ENCODE measurements around the gene LRCH4. TPM values are rescaled to one million over a fixed set of nuclear protein-coding genes. Genes with fewer than 3 reads are reported as not detected.
"Not testable (repeated sequence)": the region's sequence is repeated elsewhere in the genome, so short reads cannot be mapped to it uniquely, and the experiment has no call there.

The LRCH4 gene
- total and polyA plus RNA-seq, 9 donors, result 8.9 to 35.5 (median 25.2) TPM

DNA sequence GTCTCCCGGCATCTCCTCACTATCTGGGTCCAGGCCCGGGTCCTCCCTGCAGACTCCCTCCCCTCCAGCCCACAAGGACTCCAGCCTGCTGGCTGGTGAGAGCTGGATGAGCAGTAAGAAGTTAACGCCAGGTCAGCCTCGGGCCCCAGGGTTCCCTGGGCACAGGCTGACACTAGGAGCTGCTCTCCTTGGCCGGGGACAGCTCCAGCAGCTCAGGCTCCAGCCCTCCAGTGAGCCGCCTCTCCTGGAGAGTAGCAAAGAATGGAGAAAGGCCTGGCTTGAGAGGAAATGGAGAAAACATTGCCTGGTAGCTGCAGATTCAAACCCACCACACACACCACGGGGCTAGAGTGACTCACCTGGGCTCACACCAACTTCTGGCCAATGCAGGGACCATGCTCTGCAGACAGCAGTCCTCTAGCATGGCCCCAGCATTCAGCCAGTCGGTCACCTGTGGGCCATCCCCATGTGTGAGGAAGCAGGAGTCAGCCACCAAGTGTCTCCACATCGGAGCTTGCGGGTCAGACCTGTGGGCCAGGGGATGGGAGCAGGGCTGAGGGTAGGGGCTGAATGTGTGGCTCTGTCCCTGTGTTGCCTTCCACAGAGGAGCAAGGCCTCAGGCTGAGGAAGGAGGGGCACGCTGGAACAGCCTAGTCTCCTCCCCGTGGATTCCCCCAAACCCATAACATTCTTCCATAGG lies 18.7 kb downstream of the LRCH4 start:
- WGBS (ENCODE audit: insufficient coverage), result 19% methylated on average over 4 of the region's 12 CpGs
- no peak overlapping the region for H3K4me3 ChIP-seq (ENCODE audit: low read length)
- H3K27me3 ChIP-seq (ENCODE audit: control insufficient read depth, insufficient read depth, low read length), result peaks cover 34% of the 10 kb centered on the region
- peak; percentile 11 for DNase-seq
- H3K4me1 ChIP-seq (ENCODE audit: control insufficient read depth, insufficient read depth, low read length), result peaks cover 17% of the 10 kb centered on the region
- H3K36me3 ChIP-seq (ENCODE audit: control insufficient read depth, insufficient read depth, low read length), result peaks cover 19% of the 10 kb centered on the region
- no peaks in the 10 kb centered on the region for H3K9me3 ChIP-seq (replicated peaks; ENCODE audit: control insufficient read depth, low read depth, low read length)
- peak overlapping the region; percentile 49 for H3K27ac ChIP-seq (ENCODE audit: low read length)

DNA sequence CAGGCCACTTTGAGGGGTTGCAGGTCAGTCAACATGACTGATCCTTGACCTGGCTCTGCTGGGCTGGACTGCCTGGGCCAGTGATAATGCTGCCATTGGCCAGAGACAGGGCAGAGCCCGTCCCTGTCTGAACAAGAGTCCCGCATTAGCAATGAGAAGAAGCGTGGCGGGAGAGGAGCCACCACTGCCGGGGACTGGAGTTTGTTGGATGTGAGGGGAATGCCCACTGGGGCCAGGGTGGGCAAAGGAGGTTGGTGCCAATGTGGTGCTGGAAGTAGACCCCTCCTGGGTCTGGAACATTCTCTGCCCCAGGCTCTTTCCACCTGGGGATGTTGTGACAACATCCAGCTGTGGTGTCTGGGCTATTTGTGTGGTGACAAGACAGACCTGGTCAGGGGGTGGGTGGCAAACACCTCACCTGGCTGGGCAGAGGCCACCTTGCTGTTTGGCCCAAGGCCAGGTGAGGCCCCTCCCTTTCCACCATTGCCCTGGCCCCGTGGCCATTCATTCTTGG lies 19.9 kb downstream of the LRCH4 start:
- H3K9me3 ChIP-seq (replicated peaks; ENCODE audit: control insufficient read depth, low read depth, low read length), result no peaks in the 10 kb centered on the region
- peaks cover 17% of the 10 kb centered on the region for H3K4me1 ChIP-seq (ENCODE audit: control insufficient read depth, insufficient read depth, low read length)

DNA sequence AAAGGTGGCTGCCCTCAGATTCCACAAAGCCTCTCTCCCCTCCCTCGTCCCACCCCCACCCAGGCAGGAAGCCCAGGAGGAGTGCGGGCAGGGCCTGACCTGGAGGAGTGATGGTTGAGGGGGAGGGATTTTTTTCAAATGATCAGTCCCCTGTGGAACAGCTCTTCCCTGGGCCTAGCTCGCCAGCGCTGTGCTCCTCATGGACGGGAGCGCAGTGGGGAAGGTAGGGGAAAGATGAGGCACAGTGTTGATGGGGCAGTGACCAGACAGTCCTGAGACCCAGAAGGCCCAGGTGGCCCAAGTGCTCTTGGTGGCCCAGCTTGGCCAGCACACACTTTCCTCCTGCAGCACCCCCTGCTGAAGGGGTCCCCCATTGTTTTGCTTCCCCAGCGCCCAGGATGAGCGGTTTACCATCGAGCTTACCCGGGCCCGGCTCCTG lies 20.8 kb downstream of the LRCH4 start:
- peaks cover 16% of the 10 kb centered on the region for H3K27me3 ChIP-seq (ENCODE audit: control insufficient read depth, insufficient read depth, low read length)
- peaks cover 31% of the 10 kb centered on the region for H3K36me3 ChIP-seq (ENCODE audit: control insufficient read depth, insufficient read depth, low read length)
- no peaks in the 10 kb centered on the region for H3K9me3 ChIP-seq (replicated peaks; ENCODE audit: control insufficient read depth, low read depth, low read length)
- H3K4me3 ChIP-seq (ENCODE audit: low read length), result no peak overlapping the region
- no peak for DNase-seq
- peaks cover 14% of the 10 kb centered on the region for H3K4me1 ChIP-seq (ENCODE audit: control insufficient read depth, insufficient read depth, low read length)
- no peak overlapping the region for H3K27ac ChIP-seq (ENCODE audit: low read length)
- WGBS (ENCODE audit: insufficient coverage), result 89% methylated on average over 3 of the region's 11 CpGs

More for the DNA sequence above, 19.9 kb downstream of the LRCH4 start:
- Histone ChIP-seq H3K27ac (ENCODE audit: low read length) (no peak overlapping the region), H3K4me3 (ENCODE audit: low read length) (no peak overlapping the region), H3K27me3 (ENCODE audit: control insufficient read depth, insufficient read depth, low read length) (peaks cover 25% of the 10 kb centered on the region), H3K36me3 (ENCODE audit: control insufficient read depth, insufficient read depth, low read length) (peaks cover 28% of the 10 kb centered on the region)
- peak; percentile 8 for DNase-seq
- WGBS (ENCODE audit: insufficient coverage), result 86% methylated on average over 5 of the region's 6 CpGs

DNA sequence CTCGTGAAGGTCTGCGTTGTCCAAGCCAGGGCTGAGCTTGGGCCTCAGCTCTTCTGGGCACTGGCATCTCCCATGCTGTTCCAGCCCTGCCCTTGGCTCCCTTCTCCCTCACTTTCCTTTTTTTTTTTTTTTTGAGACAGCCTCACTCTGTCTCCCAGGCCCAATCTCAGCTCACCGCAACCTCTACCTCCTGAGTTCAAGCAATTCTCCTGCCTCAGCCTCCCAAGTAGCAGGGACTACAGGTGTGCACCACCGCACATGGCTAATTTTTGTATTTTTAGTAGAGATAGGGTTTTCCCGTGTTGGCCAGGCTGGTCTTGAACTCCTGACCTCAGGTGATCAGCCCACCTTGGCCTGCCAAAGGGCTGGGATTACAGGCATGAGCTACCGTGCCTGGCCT lies 21.5 kb downstream of the LRCH4 start:
- H3K27me3 ChIP-seq (ENCODE audit: control insufficient read depth, insufficient read depth, low read length); H3K4me3 ChIP-seq (ENCODE audit: low read length); H3K4me1 ChIP-seq (ENCODE audit: control insufficient read depth, insufficient read depth, low read length); H3K9me3 ChIP-seq (replicated peaks; ENCODE audit: control insufficient read depth, low read depth, low read length); DNase-seq; H3K27ac ChIP-seq (ENCODE audit: low read length): not testable (repeated sequence)
- H3K36me3 ChIP-seq (ENCODE audit: control insufficient read depth, insufficient read depth, low read length), result peaks cover 31% of the 10 kb centered on the region
- WGBS (ENCODE audit: insufficient coverage), result 81% methylated on average over 3 of the region's 6 CpGs

DNA sequence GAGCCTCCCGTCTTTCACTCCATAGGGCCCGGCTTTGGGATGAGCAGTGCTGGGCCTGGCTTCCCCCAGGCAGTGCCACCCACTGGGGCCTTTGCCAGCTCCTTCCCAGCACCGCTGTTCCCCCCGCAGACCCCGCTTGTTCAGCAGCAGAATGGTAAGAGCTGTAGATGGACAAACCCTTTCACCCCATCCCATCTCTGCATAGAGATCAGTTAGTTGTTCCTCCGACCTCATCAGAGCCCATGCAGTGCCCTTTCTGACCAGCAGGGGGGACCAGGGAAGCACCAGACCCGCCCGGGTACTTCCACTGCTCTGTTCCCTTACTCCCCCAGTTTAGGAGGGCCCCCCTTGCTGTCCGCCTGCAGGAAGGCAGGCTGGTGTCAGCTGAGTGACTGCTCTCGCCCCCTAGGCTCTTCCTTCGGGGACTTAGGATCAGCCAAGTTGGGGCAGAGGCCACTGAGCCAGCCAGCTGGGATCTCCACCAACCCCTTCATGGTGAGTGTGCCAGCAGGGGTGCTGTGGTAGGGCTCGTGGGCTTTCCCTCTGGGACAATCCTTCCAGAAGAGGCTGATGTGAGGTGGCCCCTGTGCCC lies 22.0 kb downstream of the LRCH4 start:
- H3K36me3 ChIP-seq (ENCODE audit: control insufficient read depth, insufficient read depth, low read length), result peaks cover 33% of the 10 kb centered on the region
- peaks cover 3% of the 10 kb centered on the region for H3K4me1 ChIP-seq (ENCODE audit: control insufficient read depth, insufficient read depth, low read length)
- whole genome bisulfite sequencing (ENCODE audit: insufficient coverage), result 30% methylated on average over 8 of the region's 12 CpGs
- H3K27ac ChIP-seq (ENCODE audit: low read length), result no peak overlapping the region
- peaks cover 3% of the 10 kb centered on the region for H3K27me3 ChIP-seq (ENCODE audit: control insufficient read depth, insufficient read depth, low read length)
- H3K4me3 ChIP-seq (ENCODE audit: low read length), result no peak overlapping the region
- peak; percentile 74 for DNase-seq
- H3K9me3 ChIP-seq (replicated peaks; ENCODE audit: control insufficient read depth, low read depth, low read length), result no peaks in the 10 kb centered on the region

DNA sequence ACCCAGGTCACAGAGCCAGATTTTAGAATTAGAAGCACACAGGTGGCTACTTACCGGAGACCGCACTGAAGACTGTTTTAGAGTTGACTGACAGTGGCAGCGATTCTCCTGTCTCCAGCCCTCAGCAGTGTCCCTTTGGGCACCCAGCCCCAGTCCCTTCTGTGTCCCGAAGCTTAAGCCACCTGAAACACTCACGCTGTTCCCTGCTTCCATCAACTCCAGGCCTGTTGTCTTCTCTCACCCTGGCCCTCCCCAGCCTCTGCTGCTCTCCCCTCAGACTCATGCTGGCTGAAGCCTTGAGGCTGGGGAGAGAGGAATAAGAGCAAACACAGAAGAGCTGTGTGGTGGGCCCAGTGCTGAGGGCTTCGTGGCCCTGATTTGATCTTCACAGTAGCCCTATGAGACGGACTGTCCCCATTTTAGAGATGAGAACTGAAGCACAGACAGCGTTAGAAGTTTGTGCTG lies 22.8 kb downstream of the LRCH4 start:
- no peak for DNase-seq
- Histone ChIP-seq H3K9me3 (replicated peaks; ENCODE audit: control insufficient read depth, low read depth, low read length) (no peaks in the 10 kb centered on the region), H3K27me3 (ENCODE audit: control insufficient read depth, insufficient read depth, low read length) (no peaks in the 10 kb centered on the region), H3K27ac (ENCODE audit: low read length) (no peak overlapping the region), H3K4me1 (ENCODE audit: control insufficient read depth, insufficient read depth, low read length) (peaks cover 3% of the 10 kb centered on the region), H3K4me3 (ENCODE audit: low read length) (no peak overlapping the region), H3K36me3 (ENCODE audit: control insufficient read depth, insufficient read depth, low read length) (peaks cover 33% of the 10 kb centered on the region)
- 93% methylated on average over 6 of the region's 8 CpGs for WGBS (ENCODE audit: insufficient coverage)

DNA sequence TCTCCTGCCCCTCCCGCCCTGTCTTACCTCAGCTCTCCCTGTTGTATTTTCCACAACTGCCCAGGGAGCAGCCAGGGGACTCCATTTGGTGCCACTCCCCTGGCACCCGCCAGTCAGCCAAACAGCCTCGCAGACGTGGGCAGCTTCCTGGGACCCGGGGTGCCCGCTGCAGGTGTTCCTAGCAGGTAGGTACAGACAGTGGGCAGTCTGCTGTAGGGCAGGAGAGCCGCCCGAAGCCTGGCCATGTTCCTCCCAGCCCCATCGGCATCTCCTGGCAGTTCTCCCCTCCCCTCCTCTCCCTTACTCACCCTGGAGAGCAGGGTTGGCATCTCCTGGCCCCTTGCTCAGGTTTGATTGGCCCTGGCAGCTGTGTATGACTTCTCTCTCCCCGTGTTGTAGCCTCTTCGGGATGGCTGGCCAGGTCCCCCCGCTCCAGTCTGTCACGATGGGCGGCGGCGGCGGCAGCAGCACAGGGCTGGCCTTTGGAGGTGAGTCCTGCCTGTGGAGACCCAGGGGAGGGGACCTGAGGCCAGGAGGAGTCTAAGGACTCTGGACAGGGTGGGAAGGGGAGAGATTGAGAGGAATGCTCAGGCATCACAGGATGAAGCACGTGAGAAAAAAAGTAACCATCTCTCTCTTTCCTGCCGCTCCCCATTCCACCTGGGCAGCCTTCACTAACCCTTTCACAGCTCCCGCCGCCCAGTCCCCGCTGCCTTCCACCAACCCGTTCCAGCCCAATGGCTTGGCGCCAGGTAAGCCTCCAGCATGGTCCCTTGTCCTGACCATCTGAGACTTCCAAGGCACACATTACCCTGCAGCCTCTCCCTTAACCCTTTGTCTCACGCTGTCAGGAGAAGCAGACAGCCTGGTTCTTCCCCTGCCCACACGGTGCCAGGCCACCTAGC lies 23.5 kb downstream of the LRCH4 start:
- Histone ChIP-seq H3K27me3 (ENCODE audit: control insufficient read depth, insufficient read depth, low read length) (no peaks in the 10 kb centered on the region), H3K4me3 (ENCODE audit: low read length) (no peak overlapping the region), H3K27ac (ENCODE audit: low read length) (no peak overlapping the region), H3K4me1 (ENCODE audit: control insufficient read depth, insufficient read depth, low read length) (peaks cover 3% of the 10 kb centered on the region), H3K36me3 (ENCODE audit: control insufficient read depth, insufficient read depth, low read length) (peaks cover 33% of the 10 kb centered on the region), H3K9me3 (replicated peaks; ENCODE audit: control insufficient read depth, low read depth, low read length) (no peaks in the 10 kb centered on the region)
- 79% methylated on average over 21 of the region's 26 CpGs for WGBS (ENCODE audit: insufficient coverage)
- DNase-seq, result peak; percentile 10

DNA sequence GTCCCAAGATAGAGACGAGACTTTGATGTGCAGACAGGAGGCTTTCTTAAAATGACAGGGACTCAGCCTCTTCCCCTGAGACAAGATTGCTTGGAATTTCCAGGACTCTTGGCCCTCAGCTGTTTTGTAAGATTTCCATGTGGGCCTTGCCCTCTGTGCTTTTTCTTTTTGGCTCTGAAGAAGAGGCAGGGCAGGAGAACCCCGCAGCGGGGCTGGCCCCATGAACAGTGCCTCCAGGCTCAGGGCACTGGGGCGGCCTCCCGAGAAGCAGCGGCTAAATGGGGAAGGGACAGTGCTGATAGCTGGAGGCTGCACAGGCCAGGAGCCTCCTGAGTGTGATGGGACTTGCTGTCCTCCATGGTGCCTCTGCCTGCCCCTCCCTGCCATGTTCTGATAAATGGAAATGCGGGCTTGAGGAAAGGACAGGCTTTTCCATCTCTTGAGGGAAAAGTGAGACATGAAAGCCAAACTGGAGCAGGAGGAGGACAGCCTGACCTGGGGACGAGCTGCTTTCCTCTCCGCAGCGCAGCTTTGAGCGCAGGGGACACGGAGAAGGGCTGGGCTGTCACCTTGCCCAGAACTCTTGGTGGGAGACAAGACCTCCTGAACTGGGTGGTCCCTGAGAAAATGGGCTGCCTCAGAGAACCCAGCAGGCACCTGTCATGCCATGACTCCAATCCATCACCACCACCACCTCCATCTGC lies 24.3 kb downstream of the LRCH4 start:
- Histone ChIP-seq H3K4me3 (ENCODE audit: low read length) (no peak overlapping the region), H3K4me1 (ENCODE audit: control insufficient read depth, insufficient read depth, low read length) (peaks cover 3% of the 10 kb centered on the region), H3K27ac (ENCODE audit: low read length) (no peak overlapping the region), H3K36me3 (ENCODE audit: control insufficient read depth, insufficient read depth, low read length) (peaks cover 34% of the 10 kb centered on the region), H3K27me3 (ENCODE audit: control insufficient read depth, insufficient read depth, low read length) (no peaks in the 10 kb centered on the region), H3K9me3 (replicated peaks; ENCODE audit: control insufficient read depth, low read depth, low read length) (no peaks in the 10 kb centered on the region)
- DNase-seq, result no peak
- 93% methylated on average over 12 of the region's 12 CpGs for WGBS (ENCODE audit: insufficient coverage)

DNA sequence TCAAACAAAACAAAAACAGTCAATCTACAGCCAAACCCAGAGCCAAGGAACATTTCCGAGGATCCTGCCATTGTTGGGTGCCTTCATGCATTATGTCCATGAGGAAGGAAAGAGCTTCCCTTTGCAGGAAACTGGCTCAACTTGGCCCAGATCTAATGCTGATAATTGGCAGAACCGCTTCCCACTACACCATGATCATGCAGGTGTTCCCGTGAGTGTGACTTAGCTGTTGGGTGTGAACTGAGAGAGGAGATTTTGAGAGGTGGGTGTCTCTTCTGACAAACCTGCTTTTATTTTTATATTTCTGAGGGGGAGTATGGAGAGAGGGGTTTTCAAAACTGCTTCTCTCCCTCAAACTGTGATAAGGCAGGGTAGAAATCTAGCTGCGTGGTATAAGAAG lies 26.8 kb downstream of the LRCH4 start:
- Histone ChIP-seq H3K36me3 (ENCODE audit: control insufficient read depth, insufficient read depth, low read length) (peaks cover 43% of the 10 kb centered on the region), H3K27me3 (ENCODE audit: control insufficient read depth, insufficient read depth, low read length) (no peaks in the 10 kb centered on the region), H3K4me1 (ENCODE audit: control insufficient read depth, insufficient read depth, low read length) (peaks cover 2% of the 10 kb centered on the region), H3K4me3 (ENCODE audit: low read length) (no peak overlapping the region), H3K27ac (ENCODE audit: low read length) (no peak overlapping the region), H3K9me3 (replicated peaks; ENCODE audit: control insufficient read depth, low read depth, low read length) (no peaks in the 10 kb centered on the region)
- DNase-seq, result no peak
- WGBS (ENCODE audit: insufficient coverage), result no CpG with 5 or more reads among the region's 4 CpGs
